Smooth muscle cell (in vitro differentiated cells): ENCODE measurements around the gene UST. TPM values are rescaled to one million over a fixed set of nuclear protein-coding genes. Genes with fewer than 3 reads are reported as not detected.

Experiments used
- DNase-seq: peaks from one replicate; lab custom pipeline; 2025; ENCODE audit not compliant: unreplicated experiment; lab: John Stamatoyannopoulos, UW
- H2AFZ ChIP-seq: fragments of 200-600 bp; sonication (generic); 2 replicates; pipeline ENCODE4 v1.6.0; 2016; ENCODE audit warnings: antibody characterized with exemption, low read depth, mild to moderate bottlenecking
- H3F3A ChIP-seq: fragments of 200-600 bp; sonication (generic); 2 replicates; pipeline ENCODE4 v1.6.0; 2017; ENCODE audit warnings: antibody characterized with exemption, low read depth
- H3K27ac ChIP-seq: fragments of 200-600 bp; sonication (generic); 2 replicates; pipeline ENCODE4 v1.5.1; 2016; ENCODE audit warnings: low read depth, mild to moderate bottlenecking
- H3K27me3 ChIP-seq: fragments of 200-600 bp; sonication (generic); 2 replicates; pipeline ENCODE4 v1.6.1; 2016; ENCODE audit warnings: low read depth, mild to moderate bottlenecking
- H3K36me3 ChIP-seq: fragments of 200-600 bp; sonication (generic); 2 replicates; pipeline ENCODE4 v1.5.1; 2016; ENCODE audit warnings: low read depth
- H3K4me1 ChIP-seq: fragments of 200-600 bp; sonication (generic); 2 replicates; pipeline ENCODE4 v1.5.1; 2016; ENCODE audit warnings: low read depth
- H3K4me2 ChIP-seq: fragments of 200-600 bp; sonication (generic); 2 replicates; pipeline ENCODE4 v1.6.0; 2016; ENCODE audit warnings: mild to moderate bottlenecking
- H3K4me3 ChIP-seq: fragments of 200-600 bp; sonication (generic); 2 replicates; pipeline ENCODE4 v1.5.1; 2016; ENCODE audit warnings: mild to moderate bottlenecking
- H3K79me2 ChIP-seq: fragments of 200-600 bp; sonication (generic); 2 replicates; pipeline ENCODE4 v1.6.0; 2016; ENCODE audit warnings: low read depth, mild to moderate bottlenecking
- H3K9ac ChIP-seq: fragments of 200-600 bp; sonication (generic); 2 replicates; pipeline ENCODE4 v1.6.0; 2016; ENCODE audit warnings: low read depth
- H3K9me3 ChIP-seq: fragments of 200-600 bp; sonication (generic); replicated peaks from 2 replicates; pipeline ENCODE4 v1.5.1; 2016; ENCODE audit warnings: low read depth
- H4K20me1 ChIP-seq: fragments of 200-600 bp; sonication (generic); 2 replicates; pipeline ENCODE4 v1.6.0; 2016; ENCODE audit warnings: low read depth
- WGBS: methylation state at CpG from one replicate; pipeline ENCODE4 v1.1.7; 2016; ENCODE audit warnings: low lambda C conversion rate; 5-methylcytosine and 5-hydroxymethylcytosine counted together
- polyA plus RNA-seq: library from polyadenylated mRNA; unstranded; fragments of >200 nt; fragmentation: Nextera tagmentation; extraction: Ambion mirVana; gene quantifications from 2 replicates; pipeline ENCODE4 v1.2.1, GENCODE V29; 2016
- total RNA-seq: library from RNA; depleted of rRNA; stranded (reverse); fragments of >200 nt; gene quantifications from 2 replicates; pipeline ENCODE4 v1.2.3, GENCODE V29; 2014
- TF ChIP-seq, protein P1 (sequence below): fragments of 200-600 bp; sonication (generic); IDR thresholded peaks from 2 replicates; pipeline ENCODE4 v1.5.1; 2017; ENCODE audit warnings: borderline replicate concordance, mild to moderate bottlenecking, antibody characterized with exemption; ENCODE audit not compliant: insufficient read depth, poor library complexity, severe bottlenecking

UST gene
- total and polyA plus RNA-seq, 2 experiments from 2014 or later, result 16.1 to 19.5 TPM

GRCh38 chr6:149031859-149032598 lies 285.2 kb downstream of the UST start:
- peak overlapping the region; percentile 67 for H3K4me2 ChIP-seq
- H2AFZ ChIP-seq, result no peak overlapping the region
- peak overlapping the region; percentile 86 for H3K9ac ChIP-seq

GRCh38 chr6:149032599-149033405 lies 286.0 kb downstream of the UST start:
- Histone ChIP-seq H3K36me3 (no peaks in the 10 kb centered on the region), H3K9ac (peak overlapping the region; percentile 86), H3K4me1 (peaks cover 26% of the 10 kb centered on the region), H3K27me3 (no peaks in the 10 kb centered on the region), H3K79me2 (no peaks in the 10 kb centered on the region), H3K27ac (peak overlapping the region; percentile 95), H4K20me1 (no peaks in the 10 kb centered on the region), H2AFZ (no peak overlapping the region), H3K4me3 (no peak overlapping the region), H3F3A (peaks cover 21% of the 10 kb centered on the region), H3K9me3 (no peaks in the 10 kb centered on the region), H3K4me2 (peak overlapping the region; percentile 74)
- WGBS, result 26% methylated on average over 8 of the region's 8 CpGs
- no peak for DNase-seq
- TF ChIP-seq, protein P1, sequence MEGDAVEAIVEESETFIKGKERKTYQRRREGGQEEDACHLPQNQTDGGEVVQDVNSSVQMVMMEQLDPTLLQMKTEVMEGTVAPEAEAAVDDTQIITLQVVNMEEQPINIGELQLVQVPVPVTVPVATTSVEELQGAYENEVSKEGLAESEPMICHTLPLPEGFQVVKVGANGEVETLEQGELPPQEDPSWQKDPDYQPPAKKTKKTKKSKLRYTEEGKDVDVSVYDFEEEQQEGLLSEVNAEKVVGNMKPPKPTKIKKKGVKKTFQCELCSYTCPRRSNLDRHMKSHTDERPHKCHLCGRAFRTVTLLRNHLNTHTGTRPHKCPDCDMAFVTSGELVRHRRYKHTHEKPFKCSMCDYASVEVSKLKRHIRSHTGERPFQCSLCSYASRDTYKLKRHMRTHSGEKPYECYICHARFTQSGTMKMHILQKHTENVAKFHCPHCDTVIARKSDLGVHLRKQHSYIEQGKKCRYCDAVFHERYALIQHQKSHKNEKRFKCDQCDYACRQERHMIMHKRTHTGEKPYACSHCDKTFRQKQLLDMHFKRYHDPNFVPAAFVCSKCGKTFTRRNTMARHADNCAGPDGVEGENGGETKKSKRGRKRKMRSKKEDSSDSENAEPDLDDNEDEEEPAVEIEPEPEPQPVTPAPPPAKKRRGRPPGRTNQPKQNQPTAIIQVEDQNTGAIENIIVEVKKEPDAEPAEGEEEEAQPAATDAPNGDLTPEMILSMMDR, result no peak

More at GRCh38 chr6:149031859-149032598, 285.2 kb downstream of the UST start:
- Histone ChIP-seq H3K4me3 (no peak overlapping the region), H3K27ac (peak overlapping the region; percentile 95), H3K79me2 (no peaks in the 10 kb centered on the region), H3K4me1 (peaks cover 25% of the 10 kb centered on the region), H3K9me3 (no peaks in the 10 kb centered on the region), H4K20me1 (no peaks in the 10 kb centered on the region), H3K27me3 (no peaks in the 10 kb centered on the region), H3K36me3 (no peaks in the 10 kb centered on the region), H3F3A (peaks cover 21% of the 10 kb centered on the region)
- TF ChIP-seq, protein P1, result no peak
- DNase-seq, result no peak
- 69% methylated on average over 18 of the region's 18 CpGs for WGBS

- 66% methylated on average over 5 of the region's 5 CpGs for WGBS
- no peaks in the 10 kb centered on the region for H4K20me1 ChIP-seq
- H2AFZ ChIP-seq, result no peak overlapping the region
- peak overlapping the region; percentile 74 for H3K4me2 ChIP-seq
- no peak for DNase-seq
- H3K4me3 ChIP-seq, result no peak overlapping the region
- H3K36me3 ChIP-seq, result no peaks in the 10 kb centered on the region
- H3K9ac ChIP-seq, result no peak overlapping the region
- no peaks in the 10 kb centered on the region for H3K79me2 ChIP-seq
- H3K27ac ChIP-seq, result peak overlapping the region; percentile 95
- no peaks in the 10 kb centered on the region for H3K9me3 ChIP-seq
- H3F3A ChIP-seq, result peaks cover 16% of the 10 kb centered on the region
- TF ChIP-seq, protein P1, result no peak
- no peaks in the 10 kb centered on the region for H3K27me3 ChIP-seq
- H3K4me1 ChIP-seq, result peaks cover 26% of the 10 kb centered on the region
Observed at GRCh38 chr6:149033454-149033853, 286.6 kb downstream of the UST start.
